GM21423 (cell line): ENCODE results near the gene LSP1.
"Not testable (repeated sequence)": the region's sequence is repeated elsewhere in the genome, so short reads cannot be mapped to it uniquely, and the experiment has no call there.

Experiments
- ATAC-seq: cut with Tn5 transposase; IDR thresholded peaks from one replicate; pipeline ENCODE4 v1.9.1; 2021; ENCODE audit warnings: mild to moderate bottlenecking, moderate library complexity; ENCODE audit not compliant: unreplicated experiment

Gene LSP1

DNA sequence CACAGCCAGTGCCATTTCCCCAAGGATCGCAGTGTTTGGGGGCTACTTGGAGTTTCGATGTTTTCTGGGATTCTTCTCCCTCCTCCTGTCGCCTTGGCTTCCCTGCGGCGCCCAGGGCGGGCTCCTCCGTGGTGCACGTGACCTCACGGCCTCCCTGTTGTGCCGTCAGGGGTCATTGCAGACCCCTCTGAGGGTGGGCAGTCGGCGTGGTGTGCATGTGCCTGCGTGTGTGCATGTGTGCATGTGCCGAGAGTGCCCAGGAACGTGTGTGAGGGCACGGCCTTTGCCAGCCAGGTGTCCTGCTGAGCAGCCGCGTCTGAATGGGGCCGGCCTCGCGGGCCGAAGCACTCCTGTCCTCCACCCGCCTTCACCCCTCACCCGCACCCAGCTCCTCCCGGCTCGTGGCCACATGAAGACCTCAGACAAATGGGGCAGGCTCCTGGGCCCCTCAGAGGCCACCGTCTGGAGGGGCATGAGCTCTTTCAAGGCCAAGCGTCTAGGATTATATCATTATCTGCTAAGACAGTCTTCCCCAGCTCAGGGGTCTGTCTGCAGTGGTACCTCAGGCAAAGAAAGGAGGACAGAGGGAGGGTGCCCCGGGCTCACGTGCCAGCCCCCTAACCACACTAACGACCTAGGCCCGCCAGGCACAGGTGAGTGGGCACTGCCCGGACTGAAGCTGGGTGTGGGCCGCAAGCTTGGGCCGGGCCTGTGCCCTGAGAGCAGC is 84.9 kb downstream of the LSP1 start:
- no peak for ATAC-seq

DNA sequence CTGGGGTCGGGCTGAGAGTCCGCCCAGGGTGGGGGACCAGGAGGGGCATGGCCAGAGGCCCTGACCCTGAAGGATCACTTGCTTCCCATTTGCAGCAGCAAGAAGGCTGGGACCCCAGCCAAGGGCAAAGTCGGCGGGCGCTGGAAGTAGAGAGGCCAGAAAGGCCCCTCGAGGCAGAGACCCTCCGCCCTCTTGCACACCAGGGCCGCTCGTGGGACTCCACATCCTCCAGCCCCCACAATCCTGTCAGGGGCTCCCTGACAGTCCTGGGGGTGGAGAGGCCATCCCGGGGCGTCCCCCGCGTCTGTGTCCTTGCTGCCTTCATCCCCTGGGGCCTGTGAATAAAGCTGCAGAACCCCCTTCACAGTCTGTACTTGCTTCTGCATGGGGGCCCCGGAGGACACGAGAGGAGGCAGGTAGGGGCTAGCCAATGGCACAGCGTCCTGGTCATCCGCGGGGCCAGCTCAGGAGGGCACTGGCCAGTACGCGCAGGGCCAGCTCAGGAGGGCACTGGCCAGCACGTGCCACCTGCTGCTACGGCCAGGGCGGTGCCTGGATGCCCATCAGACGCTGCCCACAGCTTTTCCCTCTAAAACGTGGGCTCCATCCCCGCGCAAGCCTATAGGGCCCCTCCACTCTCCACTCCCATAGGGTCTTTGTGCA is 85.6 kb downstream of the LSP1 start:
- no peak for ATAC-seq

DNA sequence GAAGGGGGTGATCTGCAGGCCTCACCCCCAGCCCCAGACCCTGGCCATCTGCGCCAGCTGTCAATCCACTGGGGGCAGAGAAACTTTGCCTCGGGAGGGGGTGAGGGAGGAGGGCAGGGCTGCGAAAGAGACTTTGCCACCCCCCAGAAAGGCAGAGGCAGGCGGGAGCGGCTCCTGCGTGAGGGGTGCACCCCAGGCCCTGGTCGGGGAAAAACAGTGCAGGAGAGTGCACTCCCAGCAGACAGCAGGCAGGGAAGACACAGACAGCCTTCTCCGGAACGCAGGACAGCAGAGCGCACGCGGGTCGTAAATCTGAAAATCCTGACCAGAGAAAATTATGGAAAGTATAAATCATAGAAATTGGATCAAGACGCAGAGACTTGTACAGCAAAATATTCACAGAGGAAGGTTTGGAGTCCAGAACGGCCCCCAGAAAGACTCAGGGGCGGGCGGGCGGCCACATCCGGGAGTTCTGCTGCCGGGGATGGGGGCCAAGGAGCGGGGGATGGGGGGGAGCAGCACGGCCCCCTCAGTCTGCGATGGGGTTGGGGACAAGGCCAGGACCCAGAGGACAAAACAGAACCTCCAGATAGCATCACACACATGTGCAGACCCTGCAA is 86.2 kb downstream of the LSP1 start:
- no peak for ATAC-seq

DNA sequence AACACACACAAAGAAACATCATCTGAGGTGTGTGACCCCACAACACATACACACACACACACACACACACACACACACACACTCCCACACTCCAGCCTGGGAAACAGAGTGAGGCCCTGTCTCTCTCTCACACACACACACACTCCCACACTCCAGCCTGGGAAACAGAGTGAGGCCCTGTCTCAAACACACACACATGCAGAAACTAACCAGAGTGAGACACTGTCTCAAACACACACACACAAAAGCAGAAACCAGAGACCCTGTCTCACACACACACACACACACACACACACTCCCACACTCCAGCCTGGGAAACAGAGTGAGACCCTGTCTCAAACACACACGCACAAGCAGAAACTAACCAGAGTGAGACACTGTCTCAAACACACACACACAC is 86.9 kb downstream of the LSP1 start:
- ATAC-seq: not testable (repeated sequence)
